ENCODE measurements around the gene ROBO4.

DNA sequence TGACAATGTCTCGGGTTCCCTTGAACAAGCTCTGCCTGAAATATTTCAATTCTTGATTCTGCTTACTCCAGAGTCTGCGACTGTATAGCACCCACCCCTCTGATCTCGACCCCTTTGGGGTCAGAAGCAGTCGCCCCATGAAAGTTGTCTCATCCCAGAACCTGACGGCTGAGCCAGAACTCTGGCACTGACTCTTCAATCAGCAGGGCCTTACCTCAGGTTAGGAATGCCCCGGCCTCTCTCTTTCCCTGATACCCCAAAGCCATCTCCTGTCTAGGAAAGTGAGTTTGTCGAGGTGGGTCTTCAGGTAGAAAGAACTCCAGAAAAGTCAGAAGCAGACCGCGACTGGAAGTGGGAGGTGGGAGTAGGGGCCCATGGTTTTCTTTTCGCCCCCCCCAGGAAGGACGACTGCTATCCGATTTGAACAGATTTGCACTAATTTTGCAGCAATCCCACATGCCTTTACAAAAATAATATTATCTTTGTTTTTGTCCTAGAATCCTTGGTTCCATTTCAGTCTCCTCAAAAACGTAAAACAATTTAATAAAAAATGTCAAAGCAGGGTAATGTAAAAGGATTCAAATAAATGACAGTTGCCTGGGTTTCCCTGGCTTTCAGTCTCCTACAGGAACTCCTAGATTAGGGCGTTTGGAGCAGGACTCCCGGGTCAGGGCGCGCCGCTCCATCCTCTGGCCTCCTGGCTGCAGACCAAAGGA, 33.3 kb downstream of the ROBO4 start:
- no peak for TF ChIP-seq ZC3H11A (IDR thresholded peaks at IDR 0.05; ENCODE audit: low read depth, low read length)
- no peak for TF ChIP-seq GABPB2 (CRISPR knock-in tag; conservative IDR thresholded peaks at IDR 0.05)
- TF ChIP-seq NR1H2 (CRISPR knock-in tag; IDR thresholded peaks at IDR 0.05) = no peak
- TF ChIP-seq, protein P1, sequence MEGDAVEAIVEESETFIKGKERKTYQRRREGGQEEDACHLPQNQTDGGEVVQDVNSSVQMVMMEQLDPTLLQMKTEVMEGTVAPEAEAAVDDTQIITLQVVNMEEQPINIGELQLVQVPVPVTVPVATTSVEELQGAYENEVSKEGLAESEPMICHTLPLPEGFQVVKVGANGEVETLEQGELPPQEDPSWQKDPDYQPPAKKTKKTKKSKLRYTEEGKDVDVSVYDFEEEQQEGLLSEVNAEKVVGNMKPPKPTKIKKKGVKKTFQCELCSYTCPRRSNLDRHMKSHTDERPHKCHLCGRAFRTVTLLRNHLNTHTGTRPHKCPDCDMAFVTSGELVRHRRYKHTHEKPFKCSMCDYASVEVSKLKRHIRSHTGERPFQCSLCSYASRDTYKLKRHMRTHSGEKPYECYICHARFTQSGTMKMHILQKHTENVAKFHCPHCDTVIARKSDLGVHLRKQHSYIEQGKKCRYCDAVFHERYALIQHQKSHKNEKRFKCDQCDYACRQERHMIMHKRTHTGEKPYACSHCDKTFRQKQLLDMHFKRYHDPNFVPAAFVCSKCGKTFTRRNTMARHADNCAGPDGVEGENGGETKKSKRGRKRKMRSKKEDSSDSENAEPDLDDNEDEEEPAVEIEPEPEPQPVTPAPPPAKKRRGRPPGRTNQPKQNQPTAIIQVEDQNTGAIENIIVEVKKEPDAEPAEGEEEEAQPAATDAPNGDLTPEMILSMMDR (IDR thresholded peaks at IDR 0.05 in 2 of 3, conservative IDR thresholded peaks at IDR 0.05 in 1 of 3; ENCODE audit: insufficient read depth in 2 of 3, low read depth in 1 of 3, low read length in 3 of 3) = no peak
- TF ChIP-seq NCOA1 (IDR thresholded peaks at IDR 0.05; ENCODE audit: low read depth) = no peak
- TF ChIP-seq ZNF184 (CRISPR knock-in tag; IDR thresholded peaks at IDR 0.05) = no peak
- TF ChIP-seq, protein P2, sequence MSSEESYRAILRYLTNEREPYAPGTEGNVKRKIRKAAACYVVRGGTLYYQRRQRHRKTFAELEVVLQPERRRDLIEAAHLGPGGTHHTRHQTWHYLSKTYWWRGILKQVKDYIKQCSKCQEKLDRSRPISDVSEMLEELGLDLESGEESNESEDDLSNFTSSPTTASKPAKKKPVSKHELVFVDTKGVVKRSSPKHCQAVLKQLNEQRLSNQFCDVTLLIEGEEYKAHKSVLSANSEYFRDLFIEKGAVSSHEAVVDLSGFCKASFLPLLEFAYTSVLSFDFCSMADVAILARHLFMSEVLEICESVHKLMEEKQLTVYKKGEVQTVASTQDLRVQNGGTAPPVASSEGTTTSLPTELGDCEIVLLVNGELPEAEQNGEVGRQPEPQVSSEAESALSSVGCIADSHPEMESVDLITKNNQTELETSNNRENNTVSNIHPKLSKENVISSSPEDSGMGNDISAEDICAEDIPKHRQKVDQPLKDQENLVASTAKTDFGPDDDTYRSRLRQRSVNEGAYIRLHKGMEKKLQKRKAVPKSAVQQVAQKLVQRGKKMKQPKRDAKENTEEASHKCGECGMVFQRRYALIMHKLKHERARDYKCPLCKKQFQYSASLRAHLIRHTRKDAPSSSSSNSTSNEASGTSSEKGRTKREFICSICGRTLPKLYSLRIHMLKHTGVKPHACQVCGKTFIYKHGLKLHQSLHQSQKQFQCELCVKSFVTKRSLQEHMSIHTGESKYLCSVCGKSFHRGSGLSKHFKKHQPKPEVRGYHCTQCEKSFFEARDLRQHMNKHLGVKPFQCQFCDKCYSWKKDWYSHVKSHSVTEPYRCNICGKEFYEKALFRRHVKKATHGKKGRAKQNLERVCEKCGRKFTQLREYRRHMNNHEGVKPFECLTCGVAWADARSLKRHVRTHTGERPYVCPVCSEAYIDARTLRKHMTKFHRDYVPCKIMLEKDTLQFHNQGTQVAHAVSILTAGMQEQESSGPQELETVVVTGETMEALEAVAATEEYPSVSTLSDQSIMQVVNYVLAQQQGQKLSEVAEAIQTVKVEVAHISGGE (CRISPR knock-in tag; IDR thresholded peaks at IDR 0.05) = no peak
- TF ChIP-seq, protein P3, sequence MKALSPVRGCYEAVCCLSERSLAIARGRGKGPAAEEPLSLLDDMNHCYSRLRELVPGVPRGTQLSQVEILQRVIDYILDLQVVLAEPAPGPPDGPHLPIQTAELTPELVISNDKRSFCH (CRISPR knock-in tag; IDR thresholded peaks at IDR 0.05) = no peak
- TF ChIP-seq, protein P3 (tag; IDR thresholded peaks at IDR 0.05) = no peak
- TF ChIP-seq TAF1 (IDR thresholded peaks at IDR 0.05; ENCODE audit: control insufficient read depth, extremely low read depth, insufficient read depth, low read length, severe bottlenecking) = no peak
- no peak for TF ChIP-seq BRCA1 (IDR thresholded peaks at IDR 0.05)
- TF ChIP-seq BRCA1 (CRISPR knock-in tag; IDR thresholded peaks at IDR 0.05) = no peak

Measured in K562 (cell line).